Breast epithelium (tissue), 4 donors: ENCODE measurements around the gene RGR. TPM values are rescaled to one million over a fixed set of nuclear protein-coding genes. Genes with fewer than 3 reads are reported as not detected.

ENCODE experiments used
- DNase-seq, 2 donors: peaks; one replicate each; pipeline ENCODE4 v3.0.0-alpha.2; 2019; ENCODE audit warnings: low spot score in 2 of 2
- H3K27ac ChIP-seq, 2 donors: fragments of 200-600 bp; sonication (generic) in 1 of 2; one replicate each; pipeline ENCODE4 v1.5.1; 2016 to 2019; ENCODE audit warnings: mild to moderate bottlenecking in 1 of 2
- H3K27me3 ChIP-seq, 2 donors: fragments of 200-600 bp; sonication (generic) in 1 of 2; one replicate each; pipeline versions ENCODE4 v1.5.1 to v1.6.0; 2017 to 2019; ENCODE audit warnings: control low read depth in 1 of 2, mild to moderate bottlenecking in 1 of 2
- H3K36me3 ChIP-seq: fragments of 200-600 bp; one replicate; pipeline ENCODE4 v1.5.1; 2019
- H3K4me1 ChIP-seq, 2 donors: fragments of 200-600 bp; sonication (generic); one replicate each; pipeline ENCODE4 v1.5.1; 2016 to 2019; ENCODE audit warnings: control low read depth in 1 of 2
- H3K4me3 ChIP-seq, 3 donors: fragments of 200-600 bp; sonication (generic); 1 replicate in 2 of 3; 2 replicates in 1 of 3; pipeline ENCODE4 v1.5.1; 2016 to 2019; ENCODE audit warnings: mild to moderate bottlenecking in 3 of 3, moderate library complexity in 2 of 3
- H3K9me3 ChIP-seq, 2 donors: fragments of 200-600 bp; sonication (generic) in 1 of 2; one replicate each; pipeline ENCODE4 v1.5.1; 2016 to 2019; ENCODE audit warnings: control low read depth in 1 of 2
- POLR2A ChIP-seq: fragments of 450-650 bp; IDR thresholded peaks from one replicate; pipeline ENCODE4 v1.6.1; 2016; ENCODE audit warnings: antibody characterized with exemption, mild to moderate bottlenecking, moderate library complexity
- POLR2AphosphoS5 ChIP-seq, 3 donors: sonication (generic); formaldehyde crosslinking; IDR thresholded peaks; one replicate each; pipeline ENCODE4 v1.6.1; 2017; ENCODE audit warnings: antibody characterized with exemption in 3 of 3
- intact Hi-C: fragments of 100-400 bp; cut with DNase I; formaldehyde crosslinking; loops from one replicate; pipeline ENCODE4 v1.15.1; 2023; ENCODE audit warnings: low total_unique reads
- total RNA-seq, 3 donors: library from RNA; depleted of rRNA; stranded (reverse); fragments of >200 nt; gene quantifications; one replicate each; pipeline ENCODE4 v1.1.0, GENCODE V29; 2016
- TF ChIP-seq, protein P1 (sequence below), 3 donors: fragments of 450-650 bp; IDR thresholded peaks; one replicate each; pipeline ENCODE4 v1.5.1; 2016 to 2017; ENCODE audit warnings: antibody characterized with exemption in 3 of 3, mild to moderate bottlenecking in 3 of 3, moderate library complexity in 3 of 3

Gene RGR
- total RNA-seq, 3 donors from 2014 or later, result 0.33 to 0.96 (median 0.59) TPM

DNA sequence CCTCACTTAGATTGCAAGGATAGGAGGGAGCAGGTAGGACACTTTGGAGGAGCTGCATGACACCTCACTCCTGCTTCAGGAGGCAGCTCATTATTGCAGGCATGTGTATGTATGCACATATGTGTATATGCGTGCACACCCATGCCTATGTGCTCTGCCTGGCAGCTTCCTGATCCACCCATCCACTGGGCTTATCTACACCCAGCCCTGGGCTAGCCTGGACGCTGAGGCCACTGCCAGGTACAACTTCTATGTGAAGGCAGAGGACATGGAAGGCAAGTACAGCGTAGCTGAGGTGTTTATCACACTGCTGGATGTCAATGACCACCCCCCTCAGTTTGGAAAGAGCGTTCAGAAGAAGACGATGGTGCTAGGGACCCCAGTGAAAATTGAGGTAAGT lies 32.8 kb upstream of the RGR start:
- intact Hi-C loops, result no loop called here
- Histone ChIP-seq H3K9me3 (no peaks in the 10 kb centered on the region), H3K4me3 (no peak overlapping the region), H3K4me1 (no peaks in the 10 kb centered on the region), H3K36me3 (no peaks in the 10 kb centered on the region), H3K27me3 (peaks cover 0 to 5% of the 10 kb centered on the region in 2 donors), H3K27ac (no peak overlapping the region)
- no peak for DNase-seq
- TF ChIP-seq POLR2AphosphoS5 (IDR thresholded peaks at IDR 0.05) (no peak), POLR2A (no peak)
- TF ChIP-seq, protein P1, sequence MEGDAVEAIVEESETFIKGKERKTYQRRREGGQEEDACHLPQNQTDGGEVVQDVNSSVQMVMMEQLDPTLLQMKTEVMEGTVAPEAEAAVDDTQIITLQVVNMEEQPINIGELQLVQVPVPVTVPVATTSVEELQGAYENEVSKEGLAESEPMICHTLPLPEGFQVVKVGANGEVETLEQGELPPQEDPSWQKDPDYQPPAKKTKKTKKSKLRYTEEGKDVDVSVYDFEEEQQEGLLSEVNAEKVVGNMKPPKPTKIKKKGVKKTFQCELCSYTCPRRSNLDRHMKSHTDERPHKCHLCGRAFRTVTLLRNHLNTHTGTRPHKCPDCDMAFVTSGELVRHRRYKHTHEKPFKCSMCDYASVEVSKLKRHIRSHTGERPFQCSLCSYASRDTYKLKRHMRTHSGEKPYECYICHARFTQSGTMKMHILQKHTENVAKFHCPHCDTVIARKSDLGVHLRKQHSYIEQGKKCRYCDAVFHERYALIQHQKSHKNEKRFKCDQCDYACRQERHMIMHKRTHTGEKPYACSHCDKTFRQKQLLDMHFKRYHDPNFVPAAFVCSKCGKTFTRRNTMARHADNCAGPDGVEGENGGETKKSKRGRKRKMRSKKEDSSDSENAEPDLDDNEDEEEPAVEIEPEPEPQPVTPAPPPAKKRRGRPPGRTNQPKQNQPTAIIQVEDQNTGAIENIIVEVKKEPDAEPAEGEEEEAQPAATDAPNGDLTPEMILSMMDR (IDR thresholded peaks at IDR 0.05), result no peak

DNA sequence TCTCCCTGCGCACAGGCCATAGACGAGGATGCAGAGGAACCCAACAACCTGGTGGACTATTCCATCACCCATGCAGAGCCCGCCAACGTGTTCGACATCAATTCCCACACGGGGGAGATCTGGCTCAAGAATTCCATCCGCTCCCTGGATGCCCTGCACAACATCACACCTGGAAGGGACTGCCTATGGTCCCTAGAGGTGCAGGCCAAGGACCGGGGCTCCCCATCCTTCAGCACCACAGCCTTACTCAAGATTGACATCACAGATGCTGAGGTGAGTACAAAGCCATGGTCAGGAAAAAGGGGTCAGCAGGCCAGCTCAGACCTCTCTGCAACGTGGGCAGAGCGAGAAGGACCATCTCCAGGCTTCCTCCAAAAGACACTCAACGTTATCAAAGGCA lies 31.8 kb upstream of the RGR start:
- Histone ChIP-seq H3K9me3 (no peaks in the 10 kb centered on the region), H3K4me1 (no peaks in the 10 kb centered on the region), H3K27me3 (no peaks in the 10 kb centered on the region), H3K36me3 (no peaks in the 10 kb centered on the region), H3K4me3 (no peak overlapping the region), H3K27ac (no peak overlapping the region)
- no peak for DNase-seq
- intact Hi-C loops, result no loop called here
- TF ChIP-seq POLR2A (no peak), POLR2AphosphoS5 (IDR thresholded peaks at IDR 0.05) (no peak)
- TF ChIP-seq, protein P1 (IDR thresholded peaks at IDR 0.05), result no peak

DNA sequence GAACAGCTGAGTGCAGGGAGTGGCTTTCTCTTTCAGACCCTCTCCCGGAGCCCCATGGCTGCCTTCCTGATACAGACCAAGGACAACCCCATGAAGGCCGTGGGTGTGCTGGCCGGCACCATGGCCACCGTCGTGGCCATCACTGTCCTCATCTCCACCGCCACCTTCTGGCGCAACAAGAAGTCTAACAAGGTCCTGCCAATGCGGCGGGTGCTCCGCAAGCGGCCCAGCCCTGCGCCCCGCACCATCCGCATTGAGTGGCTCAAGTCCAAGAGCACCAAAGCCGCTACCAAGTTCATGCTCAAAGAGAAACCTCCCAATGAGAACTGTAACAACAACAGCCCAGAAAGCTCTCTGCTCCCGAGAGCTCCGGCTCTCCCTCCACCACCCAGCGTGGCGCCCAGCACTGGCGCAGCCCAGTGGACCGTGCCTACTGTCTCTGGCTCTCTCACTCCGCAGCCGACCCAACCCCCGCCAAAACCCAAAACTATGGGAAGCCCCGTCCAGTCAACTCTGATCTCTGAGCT lies 30.7 kb upstream of the RGR start:
- H3K27me3 ChIP-seq, result no peaks in the 10 kb centered on the region
- no peaks in the 10 kb centered on the region for H3K36me3 ChIP-seq
- no peaks in the 10 kb centered on the region for H3K4me1 ChIP-seq
- no peak overlapping the region for H3K4me3 ChIP-seq
- no peaks in the 10 kb centered on the region for H3K9me3 ChIP-seq
- DNase-seq, result no peak
- intact Hi-C loops, result no loop called here
- H3K27ac ChIP-seq, result no peak overlapping the region
- TF ChIP-seq, protein P1 (IDR thresholded peaks at IDR 0.05), result no peak
- TF ChIP-seq POLR2AphosphoS5 (IDR thresholded peaks at IDR 0.05) (no peak), POLR2A (no peak)

DNA sequence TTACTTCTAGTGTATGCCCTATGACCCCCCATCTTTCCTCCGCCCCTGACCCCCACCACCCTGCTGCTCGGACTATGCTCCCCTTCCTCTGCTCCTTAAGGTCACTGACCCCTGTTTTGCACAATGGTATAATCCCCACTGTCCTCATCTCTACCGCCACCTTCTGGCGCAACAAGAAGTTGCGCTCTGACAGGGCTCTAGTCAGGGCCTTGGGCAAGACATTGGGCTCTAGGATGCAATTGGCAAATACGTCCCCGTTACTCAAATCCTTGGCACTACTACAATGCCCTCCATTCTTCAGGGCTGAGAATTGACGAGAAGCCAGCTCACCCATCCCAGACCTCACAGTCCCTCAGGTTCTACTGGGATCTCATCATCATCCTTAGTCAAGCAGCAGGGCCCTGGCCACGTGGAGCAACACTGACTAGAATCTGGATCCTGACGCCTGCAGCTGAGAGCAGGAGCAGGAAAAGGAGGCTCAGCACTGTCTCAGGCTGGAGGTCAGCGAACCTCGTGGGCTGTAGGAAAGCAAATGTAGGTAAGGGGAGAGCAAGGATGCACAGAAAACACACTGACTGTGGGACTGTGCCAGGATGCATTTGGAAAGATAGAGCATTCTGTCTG lies 30.1 kb upstream of the RGR start:
- Histone ChIP-seq H3K36me3 (no peaks in the 10 kb centered on the region), H3K27ac (no peak overlapping the region), H3K4me3 (no peak overlapping the region), H3K9me3 (no peaks in the 10 kb centered on the region), H3K27me3 (no peaks in the 10 kb centered on the region), H3K4me1 (no peaks in the 10 kb centered on the region)
- intact Hi-C loops, result no loop called here
- no peak for TF ChIP-seq POLR2AphosphoS5 (IDR thresholded peaks at IDR 0.05)
- TF ChIP-seq, protein P1 (IDR thresholded peaks at IDR 0.05), result peak in 1 of 3 donors; percentile 28
- DNase-seq, result peak in 1 of 2 donors; percentile 60

DNA sequence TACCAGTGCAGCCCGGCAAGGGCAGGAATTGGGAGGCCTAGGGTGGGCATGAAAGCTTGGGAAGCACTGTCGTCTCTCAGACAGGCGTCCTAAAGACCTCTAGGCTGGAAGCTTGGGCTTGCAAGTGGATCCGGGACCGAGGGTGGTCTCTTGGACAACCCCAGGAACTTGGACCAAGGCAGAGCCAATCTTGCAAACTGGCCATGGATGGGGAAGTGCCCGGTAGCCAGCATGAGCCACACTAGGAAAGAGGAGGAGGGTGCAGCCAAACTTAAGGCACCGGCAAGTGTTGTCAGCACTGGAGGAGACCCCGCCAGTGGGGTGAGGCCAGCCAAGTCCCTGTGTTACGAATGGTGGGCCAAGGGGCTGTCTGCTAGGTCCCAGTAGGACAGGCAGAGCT lies 28.0 kb upstream of the RGR start:
- TF ChIP-seq POLR2AphosphoS5 (IDR thresholded peaks at IDR 0.05) (no peak), POLR2A (no peak)
- TF ChIP-seq, protein P1 (IDR thresholded peaks at IDR 0.05), result no peak
- DNase-seq, result no peak
- no peaks in the 10 kb centered on the region for H3K36me3 ChIP-seq
- no peak overlapping the region for H3K4me3 ChIP-seq
- H3K27ac ChIP-seq, result no peak overlapping the region
- H3K4me1 ChIP-seq, result no peaks in the 10 kb centered on the region
- intact Hi-C loops, result no loop called here
- H3K9me3 ChIP-seq, result no peaks in the 10 kb centered on the region
- H3K27me3 ChIP-seq, result no peaks in the 10 kb centered on the region
